SK-N-MC (cell line): ENCODE measurements around the gene GDF10.

Experiments used
- DNase-seq: peaks from one replicate; pipeline ENCODE4 v3.0.0-alpha.2; 2011; ENCODE audit warnings: low read depth, low spot score
- H3K27ac ChIP-seq: fragments of 200-600 bp; sonication (generic); 2 replicates; pipeline ENCODE4 v1.5.1; 2016; ENCODE audit warnings: mixed run types
- H3K36me3 ChIP-seq: fragments of 200-600 bp; sonication (generic); 2 replicates; pipeline ENCODE4 v1.6.1; 2017; ENCODE audit warnings: antibody characterized with exemption, low read length, mixed read lengths; ENCODE audit not compliant: insufficient read depth
- H3K4me3 ChIP-seq: fragments of 200-600 bp; sonication (generic); 2 replicates; pipeline ENCODE4 v1.5.1; 2016
- H3K9ac ChIP-seq: fragments of 200-600 bp; sonication (generic); 2 replicates; pipeline ENCODE4 v1.8.0; 2017; ENCODE audit warnings: mixed run types, mixed read lengths; ENCODE audit not compliant: insufficient read length
- H3K9me3 ChIP-seq: fragments of 200-600 bp; sonication (generic); 2 replicates; pipeline ENCODE4 v1.6.1; 2017; ENCODE audit warnings: low read depth, mild to moderate bottlenecking, antibody characterized with exemption, low read length, moderate library complexity, mixed read lengths
- EZH2 ChIP-seq: fragments of 200-600 bp; sonication (generic); IDR thresholded peaks from one replicate; pipeline ENCODE4 v1.6.1; 2017; ENCODE audit warnings: antibody characterized with exemption
- FOXP2 ChIP-seq: optimal IDR thresholded peaks from 2 replicates; pipeline ENCODE3; 2011; ENCODE audit warnings: mild to moderate bottlenecking, moderate library complexity; ENCODE audit not compliant: insufficient read depth; ENCODE audit errors: extremely low read length, control extremely low read depth
- POLR2AphosphoS5 ChIP-seq: IDR thresholded peaks from 2 replicates; pipeline ENCODE4 v1.6.1; 2012; ENCODE audit warnings: mild to moderate bottlenecking, low read depth, low read length, borderline replicate concordance

GDF10 gene

GRCh38 chr10:47264797-47265281 is 35.2 kb upstream of the GDF10 start:
- no peak overlapping the region for H3K27ac ChIP-seq
- H3K4me3 ChIP-seq, result no peak overlapping the region
- H3K9ac ChIP-seq, result no peak overlapping the region
- no peak for DNase-seq
- H3K36me3 ChIP-seq, result no peaks in the 10 kb centered on the region
- TF ChIP-seq EZH2, result no peak
- no peak for TF ChIP-seq POLR2AphosphoS5
- TF ChIP-seq FOXP2, result no peak
- H3K9me3 ChIP-seq, result no peaks in the 10 kb centered on the region

GRCh38 chr10:47266602-47267001 is 33.4 kb upstream of the GDF10 start:
- no peak overlapping the region for H3K4me3 ChIP-seq
- H3K27ac ChIP-seq, result no peak overlapping the region
- no peaks in the 10 kb centered on the region for H3K36me3 ChIP-seq
- no peak for DNase-seq
- no peaks in the 10 kb centered on the region for H3K9me3 ChIP-seq
- no peak overlapping the region for H3K9ac ChIP-seq
- no peak for TF ChIP-seq EZH2
- TF ChIP-seq POLR2AphosphoS5, result no peak
- TF ChIP-seq FOXP2, result no peak

- DNase-seq, result no peak
- no peak overlapping the region for H3K4me3 ChIP-seq
- no peaks in the 10 kb centered on the region for H3K9me3 ChIP-seq
- no peak overlapping the region for H3K27ac ChIP-seq
- TF ChIP-seq FOXP2 (no peak), POLR2AphosphoS5 (no peak), EZH2 (no peak)
- no peaks in the 10 kb centered on the region for H3K36me3 ChIP-seq
- H3K9ac ChIP-seq, result no peak overlapping the region
Observed at GRCh38 chr10:47268696-47269095, 31.3 kb upstream of the GDF10 start.

- no peak for DNase-seq
Observed at GRCh38 chr10:47269294-47269693, 30.7 kb upstream of the GDF10 start.

GRCh38 chr10:47276071-47276470 is 23.9 kb upstream of the GDF10 start:
- H3K9me3 ChIP-seq, result no peaks in the 10 kb centered on the region
- DNase-seq, result no peak
- no peaks in the 10 kb centered on the region for H3K36me3 ChIP-seq
- H3K4me3 ChIP-seq, result no peak overlapping the region
- no peak overlapping the region for H3K27ac ChIP-seq
- H3K9ac ChIP-seq, result no peak overlapping the region
- TF ChIP-seq FOXP2 (no peak), EZH2 (no peak), POLR2AphosphoS5 (no peak)

More at GRCh38 chr10:47269294-47269693, 30.7 kb upstream of the GDF10 start:
- no peaks in the 10 kb centered on the region for H3K36me3 ChIP-seq
- TF ChIP-seq POLR2AphosphoS5 (no peak), EZH2 (no peak)
- no peak overlapping the region for H3K4me3 ChIP-seq
- H3K27ac ChIP-seq, result no peak overlapping the region
- no peaks in the 10 kb centered on the region for H3K9me3 ChIP-seq
- no peak overlapping the region for H3K9ac ChIP-seq

- Histone ChIP-seq H3K4me3 (no peak overlapping the region), H3K27ac (no peak overlapping the region), H3K36me3 (no peaks in the 10 kb centered on the region), H3K9me3 (no peaks in the 10 kb centered on the region), H3K9ac (no peak overlapping the region)
- TF ChIP-seq FOXP2, result no peak
- TF ChIP-seq EZH2, result no peak
- TF ChIP-seq POLR2AphosphoS5, result no peak
- DNase-seq, result no peak
Observed at GRCh38 chr10:47276576-47277351, 23.2 kb upstream of the GDF10 start.

- H3K9me3 ChIP-seq, result no peaks in the 10 kb centered on the region
- no peak for DNase-seq
- H3K9ac ChIP-seq, result no peak overlapping the region
- no peak overlapping the region for H3K4me3 ChIP-seq
- no peak overlapping the region for H3K27ac ChIP-seq
- TF ChIP-seq EZH2 (no peak), FOXP2 (no peak), POLR2AphosphoS5 (no peak)
- no peaks in the 10 kb centered on the region for H3K36me3 ChIP-seq
Observed at GRCh38 chr10:47277352-47278151, 22.4 kb upstream of the GDF10 start.

- no peak overlapping the region for H3K27ac ChIP-seq
- no peaks in the 10 kb centered on the region for H3K9me3 ChIP-seq
- DNase-seq, result no peak
- H3K4me3 ChIP-seq, result no peak overlapping the region
- H3K9ac ChIP-seq, result no peak overlapping the region
- no peak for TF ChIP-seq FOXP2
- no peak for TF ChIP-seq POLR2AphosphoS5
- TF ChIP-seq EZH2, result no peak
- no peaks in the 10 kb centered on the region for H3K36me3 ChIP-seq
Observed at GRCh38 chr10:47278152-47278473, 21.9 kb upstream of the GDF10 start.
